CD4-positive, alpha-beta T cell treated with Interleukin-4 for 1 hour (primary cell): Measurements from ENCODE around the gene UBE2I.
"Not testable (repeated sequence)": the region's sequence is repeated elsewhere in the genome, so short reads cannot be mapped to it uniquely, and the experiment has no call there.

ENCODE experiments used
- DNase-seq, 2 donors: peaks; one replicate each; pipeline ENCODE4 v3.0.0-alpha.2; 2020 to 2022

UBE2I gene

DNA sequence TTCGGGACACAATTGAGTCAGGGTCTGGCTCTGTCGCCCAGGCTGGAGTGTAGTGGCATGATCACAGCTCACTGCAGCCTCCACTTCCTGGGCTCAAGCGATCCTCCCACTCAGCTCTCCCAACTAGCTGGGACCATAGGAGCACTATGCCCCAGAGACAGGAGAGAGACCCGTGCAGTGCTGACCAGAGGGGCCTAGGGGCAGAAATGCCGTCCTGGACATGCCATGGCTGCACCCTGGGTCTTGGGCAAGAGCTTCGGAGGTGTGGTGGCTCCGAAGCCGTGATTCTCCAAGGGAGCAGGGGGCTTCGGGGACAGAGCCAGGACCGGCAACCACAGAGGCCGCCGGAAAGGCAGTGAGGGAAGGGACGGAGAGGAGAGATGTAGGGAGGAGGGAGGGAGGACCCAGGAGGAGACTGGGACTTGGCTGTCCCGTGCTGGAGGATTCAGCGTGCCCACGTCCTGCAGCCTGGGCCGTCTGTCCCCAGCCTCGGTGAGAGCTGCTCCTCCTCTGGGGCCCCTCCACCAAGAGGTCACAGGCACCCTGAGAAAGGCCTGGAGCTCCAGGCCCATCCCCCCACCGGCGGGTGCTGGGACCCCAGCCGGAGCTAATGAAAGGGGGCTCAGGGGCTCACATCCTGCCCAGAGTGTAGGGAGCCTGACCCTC, 31.7 kb upstream of the UBE2I start:
- DNase-seq: no peak

GRCh38 chr16:1278477-1278876, 31.0 kb upstream of the UBE2I start:
- DNase-seq: no peak

GRCh38 chr16:1279081-1279944, 30.1 kb upstream of the UBE2I start:
- no peak for DNase-seq

GRCh38 chr16:1279945-1280589, 29.4 kb upstream of the UBE2I start:
- DNase-seq: no peak

- no peak for DNase-seq
These were observed 28.7 kb upstream of the UBE2I start for GRCh38 chr16:1280783-1281182.

DNA sequence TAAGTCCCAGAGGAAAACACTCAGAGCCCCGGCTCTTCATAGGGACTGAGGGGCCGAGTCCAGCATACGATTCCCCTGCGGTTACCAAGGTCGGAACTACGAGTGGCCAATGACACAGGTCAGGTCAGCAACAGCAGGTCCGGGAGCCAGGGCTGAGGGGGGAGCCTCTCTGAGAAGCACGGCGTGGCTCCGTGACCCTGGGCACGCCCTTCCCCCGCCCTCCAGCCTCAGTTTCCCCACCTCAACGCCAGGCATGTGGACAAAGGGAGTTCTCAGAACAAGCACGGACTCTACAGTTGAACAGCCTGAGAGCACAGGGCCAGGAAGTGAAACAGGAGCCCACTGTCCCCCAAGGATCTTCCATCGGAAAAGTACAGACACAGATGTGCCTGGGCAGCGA, 27.9 kb upstream of the UBE2I start:
- DNase-seq: no peak

- no peak for DNase-seq
These were observed 27.0 kb upstream of the UBE2I start for GRCh38 chr16:1282324-1282973.

DNA sequence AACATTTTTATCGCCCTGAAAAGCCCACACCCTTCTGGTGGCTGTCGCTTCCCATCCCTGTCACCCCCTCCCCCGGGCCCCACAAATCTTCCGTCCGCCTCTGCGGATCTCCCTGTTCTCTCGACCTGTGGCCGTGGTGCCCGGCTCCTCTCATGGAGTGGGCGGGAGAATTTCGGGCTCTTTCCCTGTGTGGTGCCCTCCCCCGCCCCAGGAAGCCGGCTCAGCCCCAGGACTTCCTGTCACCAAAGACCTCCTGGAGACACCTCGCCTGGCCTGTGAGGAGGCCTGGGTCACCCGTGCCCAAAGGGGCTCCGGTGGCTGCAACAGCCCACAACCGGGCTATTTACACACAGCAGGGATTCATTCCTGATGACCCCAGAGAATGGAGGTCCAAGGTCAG, 26.1 kb upstream of the UBE2I start:
- DNase-seq: no peak

DNA sequence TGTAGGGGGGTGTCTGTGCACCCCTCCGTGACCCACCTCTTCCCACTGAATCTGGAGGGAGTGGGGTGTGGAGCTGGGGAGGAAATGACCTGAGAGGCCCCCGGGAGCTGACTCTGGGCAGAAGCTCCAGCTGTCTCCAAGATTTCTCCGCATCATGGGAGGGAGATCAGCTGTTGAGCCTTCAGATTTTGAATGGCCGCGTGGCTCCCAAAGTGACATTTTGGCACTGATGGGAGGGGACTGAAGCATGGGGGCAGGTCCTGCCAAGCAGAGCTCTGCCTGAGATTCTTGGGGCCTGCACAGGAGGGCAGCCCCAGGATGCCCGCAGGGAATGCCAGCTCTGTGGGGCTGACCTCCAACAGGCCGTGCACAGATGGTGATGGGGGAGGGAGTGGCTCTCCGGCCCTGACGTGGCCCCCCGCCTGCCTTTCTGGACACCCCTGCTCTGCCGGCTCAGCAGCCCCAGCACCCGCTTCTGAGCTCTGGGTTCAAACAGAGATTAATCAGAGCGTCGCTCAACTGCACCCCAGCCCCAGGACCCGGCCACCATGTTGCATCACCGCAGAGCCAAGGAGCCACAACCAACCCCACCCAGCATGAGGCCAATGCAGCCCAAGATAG, 25.3 kb upstream of the UBE2I start:
- DNase-seq: no peak

DNA sequence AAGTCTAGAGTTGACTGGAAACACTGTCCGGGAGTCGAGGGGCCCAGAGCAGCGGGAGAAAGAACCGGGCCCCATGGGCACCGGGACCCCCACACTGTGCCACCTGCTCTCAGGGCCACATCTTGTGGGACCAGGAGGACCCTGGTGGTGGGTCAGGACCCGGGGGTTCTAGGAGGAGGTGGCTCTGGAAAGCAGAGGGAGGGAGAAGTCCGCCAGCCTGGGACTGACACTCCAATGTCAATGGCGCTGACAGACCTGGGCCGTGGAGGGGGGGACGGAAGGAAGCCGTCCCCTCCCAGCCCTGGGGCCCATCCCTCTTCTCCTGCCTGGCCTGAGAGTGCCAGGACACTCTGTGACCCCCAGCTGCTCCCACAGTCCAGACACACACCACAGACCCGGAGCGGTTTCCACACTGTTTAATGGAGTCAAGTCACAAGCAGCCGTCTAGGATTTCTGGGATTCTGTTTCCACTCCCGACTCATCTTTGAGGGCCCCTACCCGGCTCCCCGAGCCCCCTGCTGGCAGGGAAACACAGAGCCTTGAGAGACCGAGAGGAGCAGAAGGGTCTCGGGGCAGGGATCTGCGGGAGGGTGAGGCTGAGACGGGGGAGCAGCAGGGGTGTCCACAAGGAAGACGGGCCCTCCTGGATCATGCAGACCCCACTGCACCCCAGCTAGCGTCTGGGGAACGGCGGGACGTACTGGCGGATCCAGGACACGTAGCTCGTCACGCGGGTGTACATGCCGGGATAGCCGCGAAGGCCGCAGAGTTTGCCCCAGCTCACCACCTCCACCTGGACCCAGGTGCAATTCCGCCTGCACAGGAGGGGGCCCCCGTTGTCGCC, 23.5 kb upstream of the UBE2I start:
- DNase-seq: no peak

- DNase-seq: no peak
These were observed 22.8 kb upstream of the UBE2I start for GRCh38 chr16:1286513-1287094.

- DNase-seq: no peak
These were observed 21.3 kb upstream of the UBE2I start for GRCh38 chr16:1287982-1288670.

- DNase-seq: no peak
These were observed 20.5 kb upstream of the UBE2I start for GRCh38 chr16:1288813-1289476.

- no peak for DNase-seq
These were observed 20.0 kb upstream of the UBE2I start for GRCh38 chr16:1289477-1289866.

DNA sequence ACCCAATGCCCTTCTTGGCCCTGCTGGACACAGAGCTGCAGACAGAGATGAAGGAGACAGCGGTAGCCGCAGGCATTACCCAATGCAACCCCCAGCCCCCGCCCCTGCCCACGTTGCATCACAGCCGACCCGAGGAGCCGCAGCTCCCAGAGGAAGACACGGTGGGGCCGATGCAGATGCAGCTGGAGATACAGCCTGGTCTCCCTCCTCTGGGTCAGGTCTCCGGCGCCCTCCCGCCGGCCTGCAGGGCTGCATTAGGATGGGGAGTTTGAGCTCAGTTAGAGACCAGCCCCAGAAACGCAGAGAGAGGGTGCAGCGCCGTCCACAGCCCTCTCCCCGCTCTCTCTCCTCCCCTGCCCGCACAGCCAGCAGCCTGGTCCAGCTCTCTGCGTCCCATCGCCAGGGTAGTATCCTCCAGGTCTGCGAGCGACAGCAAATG, 19.4 kb upstream of the UBE2I start:
- DNase-seq: no peak

- DNase-seq: no peak
These were observed 18.4 kb upstream of the UBE2I start for GRCh38 chr16:1290860-1291575.

DNA sequence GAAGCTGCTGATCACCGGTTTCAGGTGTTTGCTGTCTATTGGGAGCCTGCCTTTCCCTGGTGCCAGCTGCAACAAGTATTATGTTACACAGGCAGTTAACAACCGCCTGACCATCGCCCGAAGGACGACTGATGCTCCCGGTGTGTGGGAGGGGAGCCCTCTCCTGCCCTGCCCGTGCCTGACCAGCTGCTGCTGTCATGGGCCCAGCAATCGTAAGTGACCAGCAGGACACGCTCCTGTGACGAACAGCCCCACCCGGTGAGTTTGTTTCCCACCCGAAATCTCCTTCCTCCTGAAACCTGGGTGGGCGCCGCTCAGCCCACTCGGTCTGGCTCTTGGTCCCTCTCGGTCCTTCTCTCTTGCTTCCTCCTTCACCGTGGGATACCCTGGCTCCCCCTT, 17.9 kb upstream of the UBE2I start:
- DNase-seq: no peak

DNA sequence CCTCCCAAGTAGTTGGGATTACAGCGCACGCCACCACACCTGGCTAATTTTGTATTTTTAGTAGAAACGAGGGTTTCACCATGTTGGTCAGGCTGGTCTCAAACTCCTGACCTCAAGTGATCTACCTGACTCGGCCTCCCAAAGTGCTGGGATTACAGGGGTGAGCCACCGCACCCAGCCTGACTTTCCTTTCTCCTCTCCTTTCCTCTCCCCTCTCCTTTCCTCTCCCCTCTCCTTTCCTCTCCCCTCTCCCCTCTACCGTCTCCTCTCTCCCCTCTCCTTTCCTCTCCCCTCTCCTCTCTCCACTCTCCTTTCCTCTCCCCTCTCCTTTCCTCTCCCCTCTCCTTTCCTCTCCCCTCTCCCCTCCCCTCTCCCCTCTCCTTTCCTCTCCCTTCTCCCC, 17.2 kb upstream of the UBE2I start:
- not testable (repeated sequence) for DNase-seq

DNA sequence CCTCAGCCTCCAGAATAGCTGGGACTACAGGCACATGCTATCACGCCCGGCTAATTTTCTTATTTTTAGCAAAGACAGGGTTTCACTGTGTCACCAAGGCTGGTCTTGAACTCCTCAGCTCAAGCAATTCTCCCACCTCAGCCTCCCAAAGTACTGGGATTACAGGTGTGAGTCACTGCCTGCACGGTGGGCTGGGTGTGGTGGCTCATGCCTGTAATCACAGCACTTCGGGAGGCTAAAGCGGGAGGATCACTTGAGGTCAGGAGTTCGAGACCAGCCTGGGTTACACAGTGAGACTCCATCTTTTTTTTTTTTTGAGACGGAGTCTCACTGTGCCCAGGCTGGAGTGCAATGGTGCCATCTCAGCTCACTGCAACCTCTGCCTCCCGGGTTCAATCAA, 16.6 kb upstream of the UBE2I start:
- DNase-seq: not testable (repeated sequence)
